Central memory CD8-positive, alpha-beta T cell (primary cell): ENCODE measurements around the gene PIGR.
"Not testable (repeated sequence)": the region's sequence is repeated elsewhere in the genome, so short reads cannot be mapped to it uniquely, and the experiment has no call there.

Experiments used
- ATAC-seq: fragments of 150-1000 bp; cut with Tn5 transposase; replicated peaks from 2 replicates; pipeline ENCODE4 v1.10.0; 2022; ENCODE audit warnings: mild to moderate bottlenecking, moderate FRiP score, moderate number of reproducible peaks; ENCODE audit not compliant: poor library complexity, severe bottlenecking; ENCODE audit errors: extremely low read depth
- DNase-seq, 2 donors: peaks; one replicate each; pipeline ENCODE4 v3.0.0; 2021; ENCODE audit warnings: low spot score in 2 of 2
- H3K27ac Mint-ChIP-seq: one replicate; pipeline ENCODE4 v1.8.0; 2022; ENCODE audit warnings: low read depth, mild to moderate bottlenecking, moderate library complexity, mixed read lengths
- H3K27me3 Mint-ChIP-seq: one replicate; pipeline ENCODE4 v1.8.0; 2022; ENCODE audit warnings: mixed read lengths
- H3K36me3 Mint-ChIP-seq: one replicate; pipeline ENCODE4 v1.8.0; 2022; ENCODE audit warnings: mild to moderate bottlenecking, moderate library complexity, mixed read lengths; ENCODE audit not compliant: insufficient read depth
- H3K4me1 Mint-ChIP-seq: one replicate; pipeline ENCODE4 v1.8.0; 2022; ENCODE audit warnings: mixed read lengths
- H3K4me3 Mint-ChIP-seq: one replicate; pipeline ENCODE4 v1.8.0; 2022; ENCODE audit warnings: mild to moderate bottlenecking, moderate library complexity, mixed read lengths
- H3K9me3 Mint-ChIP-seq: one replicate; pipeline ENCODE4 v1.8.0; 2022; ENCODE audit warnings: mixed read lengths

PIGR gene

GRCh38 chr1:206923961-206924557 is 22.2 kb downstream of the PIGR start:
- H3K36me3 Mint-ChIP-seq: peaks cover 11% of the 10 kb centered on the region
- H3K27me3 Mint-ChIP-seq, H3K4me3 Mint-ChIP-seq, DNase-seq, H3K9me3 Mint-ChIP-seq, ATAC-seq, H3K27ac Mint-ChIP-seq: not testable (repeated sequence)
- H3K4me1 Mint-ChIP-seq: peaks cover 14% of the 10 kb centered on the region

- peak; percentile 76 for ATAC-seq
- H3K9me3 Mint-ChIP-seq: no peaks in the 10 kb centered on the region
- DNase-seq: peak; percentile 49 to 71
- peaks cover 17% of the 10 kb centered on the region for H3K4me1 Mint-ChIP-seq
- no peak overlapping the region for H3K4me3 Mint-ChIP-seq
- H3K27ac Mint-ChIP-seq: no peak overlapping the region
- peaks cover 13% of the 10 kb centered on the region for H3K36me3 Mint-ChIP-seq
- no peaks in the 10 kb centered on the region for H3K27me3 Mint-ChIP-seq
These were observed 23.0 kb downstream of the PIGR start for GRCh38 chr1:206923009-206923960.

- H3K27ac Mint-ChIP-seq: no peak overlapping the region
- ATAC-seq (no peak), DNase-seq (no peak)
- peaks cover 19% of the 10 kb centered on the region for H3K36me3 Mint-ChIP-seq
- H3K9me3 Mint-ChIP-seq: no peaks in the 10 kb centered on the region
- H3K27me3 Mint-ChIP-seq: no peaks in the 10 kb centered on the region
- H3K4me3 Mint-ChIP-seq: no peak overlapping the region
- H3K4me1 Mint-ChIP-seq: peaks cover 24% of the 10 kb centered on the region
These were observed 23.7 kb downstream of the PIGR start for GRCh38 chr1:206922524-206922923.

- peak; percentile 43 for ATAC-seq
- Mint-ChIP-seq H3K27ac (no peak within 1 kb of the TSS), H3K4me3 (no peak within 1 kb of the TSS), H3K9me3 (no peaks in the 10 kb centered on the region), H3K27me3 (no peaks in the 10 kb centered on the region), H3K4me1 (peaks cover 31% of the 10 kb centered on the region), H3K36me3 (peaks cover 26% of the 10 kb centered on the region)
- peak; percentile 28 to 49 for DNase-seq
These were observed 24.4 kb downstream of the PIGR start, which contains the start of gene FCMR for GRCh38 chr1:206921772-206922265. Gene FCMR (minus strand): TSS chr1:206921941. CDS start chr1:206921854, 87 bp downstream.

- no peak for DNase-seq
- no peak for ATAC-seq
- H3K4me1 Mint-ChIP-seq: peaks cover 69% of the 10 kb centered on the region
- no peak overlapping the region for H3K27ac Mint-ChIP-seq
- no peak overlapping the region for H3K4me3 Mint-ChIP-seq
- H3K27me3 Mint-ChIP-seq: no peaks in the 10 kb centered on the region
- no peaks in the 10 kb centered on the region for H3K9me3 Mint-ChIP-seq
- H3K36me3 Mint-ChIP-seq: peaks cover 54% of the 10 kb centered on the region
These were observed 28.2 kb downstream of the PIGR start for GRCh38 chr1:206918076-206918475.

GRCh38 chr1:206916000-206916709 is 30.1 kb downstream of the PIGR start:
- no peaks in the 10 kb centered on the region for H3K27me3 Mint-ChIP-seq
- DNase-seq (no peak), ATAC-seq (no peak)
- H3K9me3 Mint-ChIP-seq: no peaks in the 10 kb centered on the region
- H3K4me3 Mint-ChIP-seq: no peak overlapping the region
- peaks cover 67% of the 10 kb centered on the region for H3K36me3 Mint-ChIP-seq
- no peak overlapping the region for H3K27ac Mint-ChIP-seq
- H3K4me1 Mint-ChIP-seq: peaks cover 88% of the 10 kb centered on the region

GRCh38 chr1:206915030-206915735 is 31.1 kb downstream of the PIGR start:
- Mint-ChIP-seq H3K9me3 (no peaks in the 10 kb centered on the region), H3K36me3 (peaks cover 70% of the 10 kb centered on the region), H3K27me3 (no peaks in the 10 kb centered on the region), H3K4me3 (no peak overlapping the region), H3K4me1 (peaks cover 88% of the 10 kb centered on the region), H3K27ac (no peak overlapping the region)
- no peak for DNase-seq
- ATAC-seq: no peak

GRCh38 chr1:206913766-206914537 is 32.3 kb downstream of the PIGR start:
- peaks cover 84% of the 10 kb centered on the region for H3K4me1 Mint-ChIP-seq
- H3K4me3 Mint-ChIP-seq: peak overlapping the region; percentile 5
- H3K9me3 Mint-ChIP-seq: no peaks in the 10 kb centered on the region
- H3K36me3 Mint-ChIP-seq: peaks cover 72% of the 10 kb centered on the region
- no peak for ATAC-seq
- DNase-seq: no peak
- no peaks in the 10 kb centered on the region for H3K27me3 Mint-ChIP-seq
- no peak overlapping the region for H3K27ac Mint-ChIP-seq

- DNase-seq (peak; percentile 41 to 43), ATAC-seq (peak; percentile 35)
- H3K4me1 Mint-ChIP-seq: peaks cover 86% of the 10 kb centered on the region
- no peaks in the 10 kb centered on the region for H3K27me3 Mint-ChIP-seq
- H3K27ac Mint-ChIP-seq: peak overlapping the region; percentile 76
- peaks cover 74% of the 10 kb centered on the region for H3K36me3 Mint-ChIP-seq
- no peaks in the 10 kb centered on the region for H3K9me3 Mint-ChIP-seq
- peak overlapping the region; percentile 52 for H3K4me3 Mint-ChIP-seq
These were observed 33.7 kb downstream of the PIGR start for GRCh38 chr1:206912445-206913095.

- Mint-ChIP-seq H3K27me3 (no peaks in the 10 kb centered on the region), H3K9me3 (no peaks in the 10 kb centered on the region)
These were observed 35.1 kb downstream of the PIGR start for GRCh38 chr1:206911064-206911663.

GRCh38 chr1:206909883-206910318 is 36.4 kb downstream of the PIGR start:
- H3K36me3 Mint-ChIP-seq: peaks cover 66% of the 10 kb centered on the region
- no peak overlapping the region for H3K27ac Mint-ChIP-seq
- no peaks in the 10 kb centered on the region for H3K27me3 Mint-ChIP-seq
- peak overlapping the region; percentile 47 for H3K4me3 Mint-ChIP-seq
- H3K4me1 Mint-ChIP-seq: peaks cover 83% of the 10 kb centered on the region
- DNase-seq: no peak
- ATAC-seq: no peak
- no peaks in the 10 kb centered on the region for H3K9me3 Mint-ChIP-seq

More at GRCh38 chr1:206911064-206911663, 35.1 kb downstream of the PIGR start:
- peaks cover 68% of the 10 kb centered on the region for H3K36me3 Mint-ChIP-seq
- DNase-seq (no peak), ATAC-seq (peak; percentile 45)
- H3K27ac Mint-ChIP-seq: peak overlapping the region; percentile 4
- H3K4me3 Mint-ChIP-seq: peak overlapping the region; percentile 47
- peaks cover 83% of the 10 kb centered on the region for H3K4me1 Mint-ChIP-seq
